ENCODE data around the gene TMEM11. TPM values are rescaled to one million over a fixed set of nuclear protein-coding genes. Genes with fewer than 3 reads are reported as not detected.
A peak's percentile ranks its signal among the peaks of the same experiment; 100 is the strongest.

The TMEM11 gene
- total and polyA plus RNA-seq, 8 donors: 0.87 to 30.8 (median 13.1) TPM

- Histone ChIP-seq H3K36me3 (peaks cover 4 to 47% (median 43%) of the 10 kb centered on the region in 4 donors), H3K9me3 (no peaks in the 10 kb centered on the region), H3K27me3 (no peaks in the 10 kb centered on the region), H3K4me1 (peaks cover 0 to 43% (median 20%) of the 10 kb centered on the region in 4 donors), H3K27ac (peak overlapping the region in 2 of 5 donors; percentile 5), H3K4me3 (no peak overlapping the region)
- no peak for DNase-seq
- WGBS, 5 donors: 62 to 77% (median 75%) methylated on average over 2 of the region's 2 CpGs
- intact Hi-C loops (cut with DNase I; ENCODE audit: low total_unique reads): no loop called here
- TF ChIP-seq CTCF (IDR thresholded peaks at IDR 0.05) (no peak), EP300 (IDR thresholded peaks at IDR 0.05) (no peak), POLR2A (IDR thresholded peaks at IDR 0.05) (no peak), POLR2AphosphoS5 (IDR thresholded peaks at IDR 0.05) (no peak)
Observed at GRCh38 chr17:21191698-21192097, 22.3 kb downstream of the TMEM11 start.

DNA sequence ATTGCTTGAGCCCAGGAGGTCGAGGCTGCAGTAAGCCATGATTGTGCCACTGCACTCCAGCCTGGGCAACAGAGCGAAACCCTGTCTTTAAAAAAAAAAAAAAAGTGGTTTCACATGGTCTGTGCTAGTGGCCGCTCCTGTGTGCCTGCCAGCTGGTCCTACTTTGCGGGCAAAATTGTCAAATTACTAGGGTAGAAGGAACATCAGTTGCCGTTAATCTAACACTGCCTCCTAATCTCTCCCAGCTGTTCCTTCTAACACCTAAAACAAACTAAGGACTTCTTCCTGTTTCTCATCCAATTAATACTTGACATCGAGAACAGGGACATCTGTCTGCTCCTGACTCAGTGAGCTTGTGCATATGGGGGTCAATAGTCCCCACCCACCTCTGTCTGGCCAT lies 23.9 kb downstream of the TMEM11 start:
- Histone ChIP-seq H3K9me3 (no peaks in the 10 kb centered on the region), H3K27ac (no peak overlapping the region), H3K4me1 (peaks cover 0 to 40% (median 18%) of the 10 kb centered on the region in 4 donors), H3K36me3 (peaks cover 4 to 50% (median 47%) of the 10 kb centered on the region in 4 donors), H3K27me3 (no peaks in the 10 kb centered on the region), H3K4me3 (no peak overlapping the region)
- DNase-seq: no peak
- intact Hi-C loops (cut with DNase I; ENCODE audit: low total_unique reads): no loop called here
- WGBS, 5 donors: 88 to 93% (median 92%) methylated on average over 6 of the region's 6 CpGs
- TF ChIP-seq POLR2AphosphoS5 (IDR thresholded peaks at IDR 0.05): no peak
- no peak for TF ChIP-seq EP300 (IDR thresholded peaks at IDR 0.05)
- no peak for TF ChIP-seq CTCF (IDR thresholded peaks at IDR 0.05)
- no peak for TF ChIP-seq POLR2A (IDR thresholded peaks at IDR 0.05)

DNA sequence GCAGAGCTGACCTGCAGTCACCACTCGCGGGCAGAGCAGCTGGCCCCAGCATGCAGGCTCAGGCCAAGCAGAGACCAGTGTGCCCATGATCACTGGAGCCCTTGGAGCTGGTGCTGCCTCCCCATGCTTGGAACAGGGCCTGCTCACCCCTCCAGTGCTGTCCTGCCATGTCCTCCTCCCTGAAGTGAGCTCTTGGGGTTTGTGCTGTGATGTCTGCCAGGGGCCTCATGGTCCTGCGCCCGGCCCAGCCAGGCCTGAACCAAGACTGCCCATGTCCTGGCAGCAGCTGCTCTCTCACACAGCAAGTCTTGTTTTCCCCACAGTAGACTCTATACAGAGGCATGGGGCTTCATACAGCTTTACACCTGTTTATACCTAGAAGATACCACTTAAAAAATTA lies 24.6 kb downstream of the TMEM11 start:
- no peak overlapping the region for H3K4me3 ChIP-seq
- intact Hi-C loops (cut with DNase I; ENCODE audit: low total_unique reads): no loop called here
- H3K4me1 ChIP-seq: peaks cover 0 to 32% (median 15%) of the 10 kb centered on the region in 4 donors
- DNase-seq: no peak
- H3K36me3 ChIP-seq: peaks cover 4 to 57% (median 54%) of the 10 kb centered on the region in 4 donors
- no peaks in the 10 kb centered on the region for H3K27me3 ChIP-seq
- no peaks in the 10 kb centered on the region for H3K9me3 ChIP-seq
- H3K27ac ChIP-seq: no peak overlapping the region
- 90 to 100% (median 98%) methylated on average over 2 to 4 of the region's 4 CpGs for WGBS, 5 donors
- TF ChIP-seq EP300 (IDR thresholded peaks at IDR 0.05) (no peak), CTCF (IDR thresholded peaks at IDR 0.05) (no peak), POLR2A (IDR thresholded peaks at IDR 0.05) (no peak), POLR2AphosphoS5 (IDR thresholded peaks at IDR 0.05) (no peak)

GRCh38 chr17:21186399-21187187 lies 27.4 kb downstream of the TMEM11 start:
- Histone ChIP-seq H3K27me3 (no peaks in the 10 kb centered on the region), H3K4me1 (peaks cover 0 to 11% (median 5%) of the 10 kb centered on the region in 4 donors), H3K27ac (peak overlapping the region in 2 of 5 donors; percentile 22 to 28), H3K9me3 (no peaks in the 10 kb centered on the region), H3K4me3 (no peak overlapping the region), H3K36me3 (peaks cover 10 to 65% (median 64%) of the 10 kb centered on the region in 4 donors)
- peak in 1 of 2 donors; percentile 23 for DNase-seq
- TF ChIP-seq CTCF (IDR thresholded peaks at IDR 0.05): no peak
- TF ChIP-seq EP300 (IDR thresholded peaks at IDR 0.05): no peak
- TF ChIP-seq POLR2AphosphoS5 (IDR thresholded peaks at IDR 0.05): no peak
- TF ChIP-seq POLR2A (IDR thresholded peaks at IDR 0.05): no peak
- 87 to 93% (median 91%) methylated on average over 6 of the region's 6 CpGs for WGBS, 5 donors
- intact Hi-C loops (cut with DNase I; ENCODE audit: low total_unique reads): no loop called here
